GM18909 (cell line): ENCODE measurements around the gene CCND2.

Experiments used
- ATAC-seq: cut with Tn5 transposase; IDR thresholded peaks from one replicate; pipeline ENCODE4 v1.9.1; 2021; ENCODE audit warnings: mild to moderate bottlenecking; ENCODE audit not compliant: unreplicated experiment, poor library complexity

The CCND2 gene

GRCh38 chr12:4320853-4321701 is 47.5 kb downstream of the CCND2 start, which contains the start of gene TIGAR:
TIGAR (plus strand) TSS chr12:4321213; CDS start chr12:4321272, 59 bp downstream.
- peak; percentile 97 for ATAC-seq

- ATAC-seq = no peak
Measured at GRCh38 chr12:4322726-4323125, 49.2 kb downstream of the CCND2 start.
